Osteocyte (in vitro differentiated cells): ENCODE measurements around the gene CHSY3. TPM values are rescaled to one million over a fixed set of nuclear protein-coding genes. Genes with fewer than 3 reads are reported as not detected.

ENCODE experiments used
- DNase-seq: peaks from one replicate; pipeline ENCODE4 v3.0.0; 2021; ENCODE audit warnings: mixed read lengths; ENCODE audit not compliant: unreplicated experiment; ENCODE audit errors: extremely low spot score
- H3K27ac Mint-ChIP-seq: one replicate; pipeline ENCODE4 v1.8.0; 2021; ENCODE audit warnings: mild to moderate bottlenecking, mixed read lengths; ENCODE audit not compliant: unreplicated experiment
- H3K27me3 Mint-ChIP-seq: one replicate; pipeline ENCODE4 v1.8.0; 2021; ENCODE audit warnings: mixed read lengths; ENCODE audit not compliant: unreplicated experiment
- H3K36me3 Mint-ChIP-seq: one replicate; pipeline ENCODE4 v1.8.0; 2021; ENCODE audit warnings: mixed read lengths; ENCODE audit not compliant: unreplicated experiment
- H3K4me1 Mint-ChIP-seq: one replicate; pipeline ENCODE4 v1.8.0; 2021; ENCODE audit warnings: mixed read lengths; ENCODE audit not compliant: unreplicated experiment
- H3K4me3 Mint-ChIP-seq: one replicate; pipeline ENCODE4 v1.8.0; 2021; ENCODE audit warnings: mild to moderate bottlenecking, moderate library complexity, mixed read lengths; ENCODE audit not compliant: unreplicated experiment
- H3K9me3 Mint-ChIP-seq: one replicate; pipeline ENCODE4 v1.8.0; 2021; ENCODE audit warnings: mixed read lengths; ENCODE audit not compliant: unreplicated experiment
- total RNA-seq: library from RNA; stranded (reverse); gene quantifications from 2 replicates; pipeline ENCODE4 v1.2.1, GENCODE V29; 2021
- TF ChIP-seq, protein P1 (sequence below): fragments of 200-600 bp; sonication (generic); IDR thresholded peaks from 2 replicates; pipeline ENCODE4 v1.5.0; 2021; ENCODE audit warnings: antibody characterized with exemption, mild to moderate bottlenecking, moderate library complexity

The CHSY3 gene
- total RNA-seq, 1 donor from 2014 or later = 19.7 TPM

DNA sequence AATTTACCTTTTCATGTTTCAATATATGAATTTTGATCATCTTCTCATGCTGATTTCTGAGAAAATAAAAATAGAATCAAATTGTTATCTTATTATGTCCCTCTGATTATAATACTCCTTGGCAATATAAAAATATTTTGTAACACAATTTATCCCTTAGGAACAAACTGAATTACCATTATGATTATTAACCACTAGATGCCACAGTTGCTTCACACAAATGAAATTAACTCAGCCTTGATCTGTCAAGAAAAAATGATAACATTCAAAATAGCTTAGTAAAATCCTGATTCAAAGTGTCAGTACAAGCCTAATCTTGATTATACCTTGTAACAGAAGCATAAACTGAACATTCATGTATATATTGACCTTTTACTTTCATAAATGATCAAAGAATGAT is 4.8 kb upstream of the CHSY3 start:
- Mint-ChIP-seq H3K27me3 (no peaks in the 10 kb centered on the region), H3K27ac (no peak overlapping the region), H3K4me1 (peaks cover 3% of the 10 kb centered on the region), H3K4me3 (no peak overlapping the region), H3K9me3 (no peaks in the 10 kb centered on the region), H3K36me3 (no peaks in the 10 kb centered on the region)
- TF ChIP-seq, protein P1, sequence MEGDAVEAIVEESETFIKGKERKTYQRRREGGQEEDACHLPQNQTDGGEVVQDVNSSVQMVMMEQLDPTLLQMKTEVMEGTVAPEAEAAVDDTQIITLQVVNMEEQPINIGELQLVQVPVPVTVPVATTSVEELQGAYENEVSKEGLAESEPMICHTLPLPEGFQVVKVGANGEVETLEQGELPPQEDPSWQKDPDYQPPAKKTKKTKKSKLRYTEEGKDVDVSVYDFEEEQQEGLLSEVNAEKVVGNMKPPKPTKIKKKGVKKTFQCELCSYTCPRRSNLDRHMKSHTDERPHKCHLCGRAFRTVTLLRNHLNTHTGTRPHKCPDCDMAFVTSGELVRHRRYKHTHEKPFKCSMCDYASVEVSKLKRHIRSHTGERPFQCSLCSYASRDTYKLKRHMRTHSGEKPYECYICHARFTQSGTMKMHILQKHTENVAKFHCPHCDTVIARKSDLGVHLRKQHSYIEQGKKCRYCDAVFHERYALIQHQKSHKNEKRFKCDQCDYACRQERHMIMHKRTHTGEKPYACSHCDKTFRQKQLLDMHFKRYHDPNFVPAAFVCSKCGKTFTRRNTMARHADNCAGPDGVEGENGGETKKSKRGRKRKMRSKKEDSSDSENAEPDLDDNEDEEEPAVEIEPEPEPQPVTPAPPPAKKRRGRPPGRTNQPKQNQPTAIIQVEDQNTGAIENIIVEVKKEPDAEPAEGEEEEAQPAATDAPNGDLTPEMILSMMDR = peak; percentile 65
- no peak for DNase-seq

DNA sequence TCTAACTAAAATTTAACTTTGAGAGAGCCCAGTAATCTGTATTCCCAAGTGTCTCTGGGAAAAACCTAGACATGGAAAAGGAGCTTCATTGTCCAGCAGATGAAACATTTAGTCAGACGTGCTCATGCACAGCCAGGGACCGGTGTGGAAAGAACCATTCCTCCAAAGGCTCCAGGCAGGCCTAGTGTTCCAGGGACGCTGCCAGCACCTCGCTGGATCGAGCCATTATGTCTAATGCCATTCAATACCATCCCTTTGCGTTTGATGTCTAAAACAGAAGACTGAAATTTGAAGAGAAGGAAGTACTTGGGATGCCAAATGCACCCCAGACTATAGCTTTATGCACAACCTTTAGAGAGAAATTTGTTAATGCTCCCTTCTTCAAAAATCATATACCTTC is 1.4 kb upstream of the CHSY3 start:
- Mint-ChIP-seq H3K9me3 (no peaks in the 10 kb centered on the region), H3K27me3 (no peaks in the 10 kb centered on the region), H3K36me3 (no peaks in the 10 kb centered on the region), H3K27ac (peak overlapping the region; percentile 16), H3K4me1 (peaks cover 13% of the 10 kb centered on the region), H3K4me3 (peak overlapping the region; percentile 5)
- TF ChIP-seq, protein P1 = no peak
- no peak for DNase-seq

DNA sequence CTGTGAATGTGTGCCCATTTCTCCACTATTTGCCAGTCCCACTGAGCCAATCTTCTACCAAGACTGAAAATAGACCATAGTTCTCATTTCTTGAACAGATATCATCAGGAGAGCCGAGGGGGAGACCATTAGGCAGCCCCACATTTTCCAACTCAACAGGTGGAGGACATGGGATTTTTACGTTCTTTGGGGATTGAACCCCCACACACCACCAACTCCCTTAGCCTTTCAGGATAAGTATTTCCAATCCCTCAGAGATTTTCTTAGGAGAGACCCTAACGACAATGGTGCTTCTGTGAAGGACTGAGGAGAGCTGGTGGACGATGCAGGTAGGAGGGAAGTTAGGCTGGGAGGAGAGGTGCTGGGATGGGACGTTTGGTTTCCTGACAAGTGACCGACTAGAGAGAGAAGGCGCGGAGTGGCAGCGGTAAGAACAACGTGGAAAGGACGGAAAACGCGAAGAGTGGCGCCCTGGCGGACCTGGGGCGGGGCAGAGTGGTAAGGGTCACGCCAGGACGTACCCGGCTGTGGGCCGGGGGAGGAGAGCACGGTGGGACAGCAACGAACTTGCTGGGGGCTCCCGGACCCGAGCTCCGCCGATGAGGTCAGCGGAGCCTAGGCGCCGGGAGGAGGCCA is 681 bp upstream of the CHSY3 start:
- H3K27ac Mint-ChIP-seq = peak overlapping the region; percentile 88

DNA sequence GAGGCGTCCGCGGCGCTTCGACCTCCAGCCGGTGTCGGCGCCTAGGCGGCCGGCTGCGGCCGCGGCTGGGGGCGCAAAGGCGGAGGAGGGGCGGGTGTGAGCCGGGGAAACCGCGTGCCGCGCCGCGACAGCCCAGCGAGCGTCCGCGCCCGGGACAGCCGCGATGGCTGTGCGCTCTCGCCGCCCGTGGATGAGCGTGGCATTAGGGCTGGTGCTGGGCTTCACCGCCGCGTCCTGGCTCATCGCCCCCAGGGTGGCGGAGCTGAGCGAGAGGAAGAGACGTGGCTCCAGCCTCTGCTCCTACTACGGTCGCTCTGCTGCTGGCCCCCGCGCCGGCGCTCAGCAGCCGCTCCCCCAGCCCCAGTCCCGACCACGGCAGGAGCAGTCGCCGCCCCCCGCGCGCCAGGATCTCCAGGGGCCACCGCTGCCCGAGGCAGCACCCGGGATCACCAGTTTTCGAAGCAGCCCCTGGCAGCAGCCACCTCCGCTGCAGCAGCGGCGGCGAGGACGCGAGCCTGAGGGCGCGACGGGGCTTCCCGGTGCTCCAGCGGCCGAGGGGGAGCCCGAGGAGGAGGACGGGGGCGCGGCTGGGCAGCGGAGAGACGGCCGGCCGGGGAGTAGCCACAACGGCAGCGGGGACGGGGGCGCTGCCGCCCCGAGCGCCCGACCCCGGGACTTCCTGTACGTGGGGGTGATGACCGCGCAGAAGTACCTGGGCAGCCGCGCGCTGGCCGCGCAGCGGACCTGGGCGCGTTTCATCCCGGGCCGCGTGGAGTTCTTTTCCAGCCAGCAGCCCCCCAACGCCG is 605 bp downstream of the CHSY3 start:
- no peaks in the 10 kb centered on the region for H3K9me3 Mint-ChIP-seq
- no peak for DNase-seq
- peak overlapping the region; percentile 93 for H3K4me3 Mint-ChIP-seq
- H3K27ac Mint-ChIP-seq = peak overlapping the region; percentile 81
- H3K27me3 Mint-ChIP-seq = no peaks in the 10 kb centered on the region
- TF ChIP-seq, protein P1 = peak; percentile 3
- H3K4me1 Mint-ChIP-seq = peaks cover 30% of the 10 kb centered on the region
- H3K36me3 Mint-ChIP-seq = no peaks in the 10 kb centered on the region

More for the DNA sequence above, 681 bp upstream of the CHSY3 start:
- no peaks in the 10 kb centered on the region for H3K27me3 Mint-ChIP-seq
- H3K4me3 Mint-ChIP-seq = peak overlapping the region; percentile 83
- H3K9me3 Mint-ChIP-seq = no peaks in the 10 kb centered on the region
- no peak for DNase-seq
- H3K4me1 Mint-ChIP-seq = peaks cover 21% of the 10 kb centered on the region
- H3K36me3 Mint-ChIP-seq = no peaks in the 10 kb centered on the region
- TF ChIP-seq, protein P1 = no peak

DNA sequence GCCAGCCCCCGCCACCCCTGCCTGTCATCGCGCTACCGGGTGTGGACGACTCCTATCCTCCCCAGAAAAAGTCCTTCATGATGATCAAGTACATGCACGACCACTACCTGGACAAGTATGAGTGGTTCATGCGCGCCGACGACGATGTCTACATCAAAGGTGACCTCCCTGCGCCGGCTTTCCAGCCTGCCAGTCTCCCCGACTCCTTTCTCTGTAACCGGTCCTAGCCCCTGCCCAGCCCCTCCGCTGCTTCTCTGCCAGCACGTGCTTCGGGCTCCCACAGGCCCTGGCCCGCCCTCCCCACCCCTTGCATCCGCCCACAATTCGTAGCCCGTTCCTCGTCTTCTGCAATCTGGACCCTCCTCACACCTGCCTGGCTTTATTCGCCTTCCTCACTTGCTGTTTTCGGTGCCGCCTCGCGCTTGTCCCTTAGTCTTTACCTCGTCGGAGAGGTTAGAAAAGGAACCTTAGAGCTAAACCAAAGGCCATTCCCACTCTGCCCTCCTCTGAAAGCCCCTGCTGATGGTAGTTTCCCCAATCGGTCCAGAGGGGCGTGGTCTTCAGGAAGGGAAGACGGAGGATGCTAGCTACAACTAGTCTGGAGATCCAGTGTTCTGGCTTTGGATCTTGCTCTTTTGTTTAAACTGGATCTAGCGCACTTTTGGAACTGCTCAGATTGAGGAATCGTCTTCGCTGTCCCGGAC is 1.4 kb downstream of the CHSY3 start:
- Mint-ChIP-seq H3K9me3 (no peaks in the 10 kb centered on the region), H3K27ac (peak overlapping the region; percentile 81), H3K4me3 (peak overlapping the region; percentile 93), H3K4me1 (peaks cover 33% of the 10 kb centered on the region), H3K27me3 (no peaks in the 10 kb centered on the region), H3K36me3 (peaks cover 2% of the 10 kb centered on the region)
- TF ChIP-seq, protein P1 = no peak
- DNase-seq = no peak
